Measurements from ENCODE around the gene CDK4. TPM values are rescaled to one million over a fixed set of nuclear protein-coding genes. Genes with fewer than 3 reads are reported as not detected.
"Not testable (repeated sequence)": the region's sequence is repeated elsewhere in the genome, so short reads cannot be mapped to it uniquely, and the experiment has no call there.

Gene CDK4
- total RNA-seq, 1 donor from 2014 or later = 140 TPM

DNA sequence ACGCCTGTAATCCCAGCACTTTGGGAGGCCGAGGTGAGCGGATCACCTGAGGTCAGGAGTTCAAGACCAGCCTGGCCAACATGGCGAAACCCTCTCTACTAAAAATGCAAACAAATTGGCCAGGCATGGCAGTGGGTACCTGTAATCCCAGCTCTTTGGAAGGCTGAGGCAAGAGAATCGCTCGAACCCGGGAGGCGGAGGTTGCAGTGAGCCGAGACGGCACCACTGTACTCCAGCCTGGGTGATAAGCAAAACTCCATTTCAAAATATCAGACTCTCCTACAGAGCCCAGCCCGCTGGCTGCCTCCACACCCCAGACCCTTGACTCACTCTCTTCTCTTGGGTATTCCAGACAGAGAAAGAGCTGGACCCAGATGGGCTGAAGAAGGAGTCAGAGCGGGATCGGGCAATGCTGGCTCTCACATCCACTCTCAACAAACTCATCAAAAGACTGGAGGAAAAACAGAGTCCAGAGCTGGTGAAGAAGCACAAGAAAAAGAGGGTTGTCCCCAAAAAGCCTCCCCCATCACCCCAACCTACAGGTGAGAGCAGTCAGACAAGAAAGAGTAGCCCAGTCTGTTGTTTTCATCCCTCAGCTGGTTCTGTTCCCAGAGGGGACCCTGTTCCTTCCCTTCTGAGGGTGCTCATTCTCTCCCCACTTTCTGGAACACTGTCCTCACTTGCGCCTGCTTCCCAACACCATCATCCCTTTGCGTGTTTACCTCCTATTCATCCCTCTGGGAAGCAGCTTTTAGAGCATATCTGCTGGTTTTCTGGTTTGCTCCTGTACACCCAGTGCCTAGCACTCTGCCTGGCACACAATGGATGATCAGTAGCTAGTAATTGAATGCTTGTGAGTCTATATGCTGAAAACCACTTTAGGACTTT lies 33.2 kb downstream of the CDK4 start:
- peaks cover 3% of the 10 kb centered on the region for H3K4me1 Mint-ChIP-seq (ENCODE audit: low read depth)
- peaks cover 32% of the 10 kb centered on the region for H3K36me3 Mint-ChIP-seq (ENCODE audit: low read depth)
- no peaks in the 10 kb centered on the region for H3K27me3 Mint-ChIP-seq (ENCODE audit: low read depth)
- no peak for DNase-seq (ENCODE audit: low spot score)
- H3K4me3 Mint-ChIP-seq (ENCODE audit: unreplicated experiment) = no peak overlapping the region
- no peak for TF ChIP-seq CTCF (IDR thresholded peaks at IDR 0.05)
- H3K27ac Mint-ChIP-seq (ENCODE audit: unreplicated experiment) = no peak overlapping the region
- H3K9me3 Mint-ChIP-seq (ENCODE audit: low read depth) = no peaks in the 10 kb centered on the region

GRCh38 chr12:57717846-57718640 lies 34.1 kb downstream of the CDK4 start:
- Mint-ChIP-seq H3K27ac (ENCODE audit: unreplicated experiment) (no peak overlapping the region), H3K4me1 (ENCODE audit: low read depth) (peaks cover under 1% of the 10 kb centered on the region), H3K27me3 (ENCODE audit: low read depth) (no peaks in the 10 kb centered on the region), H3K9me3 (ENCODE audit: low read depth) (no peaks in the 10 kb centered on the region), H3K36me3 (ENCODE audit: low read depth) (peaks cover 32% of the 10 kb centered on the region), H3K4me3 (ENCODE audit: unreplicated experiment) (no peak overlapping the region)
- TF ChIP-seq CTCF (IDR thresholded peaks at IDR 0.05) = no peak
- DNase-seq (ENCODE audit: low spot score) = no peak

DNA sequence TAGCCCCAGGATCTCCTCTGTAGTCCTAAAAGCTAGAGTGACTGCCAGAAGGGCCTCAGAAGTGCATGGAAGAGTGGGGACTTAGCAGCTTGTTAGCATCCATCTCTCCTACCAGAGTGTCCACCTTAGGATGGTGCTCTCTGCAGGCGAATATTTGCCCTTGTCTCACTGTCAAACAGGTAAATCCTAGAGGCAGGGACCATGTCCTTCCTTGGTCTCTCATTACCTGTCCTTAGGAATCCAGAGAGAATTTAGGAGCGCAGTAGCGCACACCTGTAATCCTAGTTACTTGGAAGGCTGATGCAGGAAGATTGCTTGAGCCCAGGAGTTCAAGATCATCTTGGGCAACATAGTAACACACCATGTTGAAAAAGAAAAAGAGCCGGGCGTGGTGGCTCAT lies 35.0 kb downstream of the CDK4 start:
- Mint-ChIP-seq H3K4me3 (ENCODE audit: unreplicated experiment) (no peak overlapping the region), H3K9me3 (ENCODE audit: low read depth) (peaks cover under 1% of the 10 kb centered on the region), H3K36me3 (ENCODE audit: low read depth) (peaks cover 35% of the 10 kb centered on the region), H3K27ac (ENCODE audit: unreplicated experiment) (no peak overlapping the region), H3K4me1 (ENCODE audit: low read depth) (no peaks in the 10 kb centered on the region), H3K27me3 (ENCODE audit: low read depth) (no peaks in the 10 kb centered on the region)
- DNase-seq (ENCODE audit: low spot score) = no peak
- TF ChIP-seq CTCF (IDR thresholded peaks at IDR 0.05) = no peak

GRCh38 chr12:57716305-57716704 lies 35.8 kb downstream of the CDK4 start:
- H3K27ac Mint-ChIP-seq (ENCODE audit: unreplicated experiment) = no peak overlapping the region
- H3K9me3 Mint-ChIP-seq (ENCODE audit: low read depth) = peaks cover 4% of the 10 kb centered on the region
- H3K4me1 Mint-ChIP-seq (ENCODE audit: low read depth) = no peaks in the 10 kb centered on the region
- TF ChIP-seq CTCF (IDR thresholded peaks at IDR 0.05) = no peak
- peaks cover 36% of the 10 kb centered on the region for H3K36me3 Mint-ChIP-seq (ENCODE audit: low read depth)
- no peak overlapping the region for H3K4me3 Mint-ChIP-seq (ENCODE audit: unreplicated experiment)
- DNase-seq (ENCODE audit: low spot score) = no peak
- H3K27me3 Mint-ChIP-seq (ENCODE audit: low read depth) = no peaks in the 10 kb centered on the region

DNA sequence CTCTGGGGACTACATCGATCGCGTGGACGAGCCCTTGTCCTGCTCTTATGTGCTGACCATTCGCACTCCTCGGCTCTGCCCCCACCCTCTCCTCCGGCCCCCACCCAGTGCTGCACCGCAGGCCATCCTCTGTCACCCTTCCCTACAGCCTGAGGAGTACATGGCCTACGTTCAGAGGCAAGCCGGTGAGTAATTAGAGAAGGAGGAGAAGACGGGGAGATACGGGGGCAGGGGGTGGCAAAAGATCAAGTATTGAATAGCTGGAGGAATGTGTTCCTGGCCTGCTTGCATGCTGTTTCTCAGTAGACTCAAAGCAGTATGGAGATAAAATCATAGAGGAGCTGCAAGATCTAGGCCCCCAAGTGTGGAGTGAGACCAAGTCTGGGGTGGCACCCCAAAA lies 36.3 kb downstream of the CDK4 start:
- Mint-ChIP-seq H3K27ac (ENCODE audit: unreplicated experiment) (no peak overlapping the region), H3K27me3 (ENCODE audit: low read depth) (no peaks in the 10 kb centered on the region), H3K4me3 (ENCODE audit: unreplicated experiment) (no peak overlapping the region), H3K4me1 (ENCODE audit: low read depth) (no peaks in the 10 kb centered on the region), H3K36me3 (ENCODE audit: low read depth) (peaks cover 34% of the 10 kb centered on the region), H3K9me3 (ENCODE audit: low read depth) (peaks cover 4% of the 10 kb centered on the region)
- no peak for DNase-seq (ENCODE audit: low spot score)
- no peak for TF ChIP-seq CTCF (IDR thresholded peaks at IDR 0.05)

GRCh38 chr12:57715036-57715748 lies 36.9 kb downstream of the CDK4 start:
- not testable (repeated sequence) for H3K4me3 Mint-ChIP-seq (ENCODE audit: unreplicated experiment); H3K9me3 Mint-ChIP-seq (ENCODE audit: low read depth); DNase-seq (ENCODE audit: low spot score); H3K27me3 Mint-ChIP-seq (ENCODE audit: low read depth); H3K4me1 Mint-ChIP-seq (ENCODE audit: low read depth); H3K27ac Mint-ChIP-seq (ENCODE audit: unreplicated experiment)
- peaks cover 31% of the 10 kb centered on the region for H3K36me3 Mint-ChIP-seq (ENCODE audit: low read depth)

Measured in chondrocyte (in vitro differentiated cells).